Progenitor cell of endocrine pancreas (in vitro differentiated cells): Measurements from ENCODE around the gene PPP2R3B. TPM values are rescaled to one million over a fixed set of nuclear protein-coding genes. Genes with fewer than 3 reads are reported as not detected.

ENCODE experiments used
- DNase-seq: peaks from one replicate; pipeline ENCODE4 v3.0.0; 2021; ENCODE audit warnings: low spot score; ENCODE audit not compliant: unreplicated experiment
- H3K27ac Mint-ChIP-seq: 2 replicates; pipeline ENCODE4 v1.8.0; 2021; ENCODE audit warnings: mild to moderate bottlenecking, moderate library complexity, mixed read lengths
- H3K27me3 Mint-ChIP-seq: 2 replicates; pipeline ENCODE4 v1.8.0; 2021; ENCODE audit warnings: mixed read lengths
- H3K36me3 Mint-ChIP-seq: 2 replicates; pipeline ENCODE4 v1.8.0; 2022; ENCODE audit warnings: mixed read lengths; ENCODE audit not compliant: insufficient read depth
- H3K4me1 Mint-ChIP-seq: 2 replicates; pipeline ENCODE4 v1.8.0; 2021; ENCODE audit warnings: low read depth, mixed read lengths
- H3K4me3 Mint-ChIP-seq: 2 replicates; pipeline ENCODE4 v1.8.0; 2021; ENCODE audit warnings: low read depth, mild to moderate bottlenecking, moderate library complexity, mixed read lengths
- H3K9me3 Mint-ChIP-seq: 2 replicates; pipeline ENCODE4 v1.8.0; 2021; ENCODE audit warnings: low read depth, mixed read lengths
- total RNA-seq: library from RNA; stranded (reverse); gene quantifications from 2 replicates; pipeline ENCODE4 v1.2.1, GENCODE V29; 2021
- TF ChIP-seq, protein P1 (sequence below): fragments of 200-600 bp; sonication (generic); IDR thresholded peaks from one replicate; pipeline ENCODE4 v1.5.0; 2021; ENCODE audit warnings: antibody characterized with exemption, mild to moderate bottlenecking; ENCODE audit not compliant: unreplicated experiment

PPP2R3B gene
- total RNA-seq, 1 donor from 2014 or later = 72.6 TPM

DNA sequence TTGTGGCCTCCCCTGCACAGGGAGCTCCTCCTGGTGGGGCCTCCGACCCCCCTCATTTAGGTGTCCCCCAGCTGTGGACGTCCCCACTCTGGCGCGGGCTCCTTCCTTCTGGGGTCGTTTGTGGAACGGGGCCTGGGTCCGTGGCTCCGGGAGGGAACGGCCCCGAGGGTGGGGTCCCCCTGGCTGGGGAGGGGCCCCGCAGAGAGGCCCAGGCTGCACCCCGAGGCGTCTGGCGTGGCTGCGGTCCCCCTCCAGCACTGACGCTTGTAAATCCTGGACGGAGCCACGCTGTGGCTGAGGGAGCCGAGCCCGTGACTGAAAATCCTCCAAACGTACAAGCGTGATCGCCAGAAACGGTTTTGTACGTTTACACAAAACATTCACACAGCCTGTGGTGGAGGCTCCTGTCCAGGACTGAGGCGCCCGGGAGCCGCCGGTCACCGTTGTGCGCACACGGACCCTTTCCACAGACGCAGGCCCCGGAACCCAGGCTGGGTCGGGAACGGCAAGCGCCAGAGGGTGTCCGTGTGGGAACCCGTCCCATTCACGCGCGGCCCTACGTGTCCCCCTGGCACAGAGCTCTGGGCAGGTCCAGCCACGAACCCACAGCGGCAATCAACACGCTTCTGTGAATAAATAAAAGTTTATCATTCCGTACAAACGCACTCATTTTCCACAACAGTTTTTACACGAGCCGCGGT lies 52.9 kb downstream of the PPP2R3B start:
- H3K36me3 Mint-ChIP-seq = peaks cover 33% of the 10 kb centered on the region
- no peak for DNase-seq
- TF ChIP-seq, protein P1, sequence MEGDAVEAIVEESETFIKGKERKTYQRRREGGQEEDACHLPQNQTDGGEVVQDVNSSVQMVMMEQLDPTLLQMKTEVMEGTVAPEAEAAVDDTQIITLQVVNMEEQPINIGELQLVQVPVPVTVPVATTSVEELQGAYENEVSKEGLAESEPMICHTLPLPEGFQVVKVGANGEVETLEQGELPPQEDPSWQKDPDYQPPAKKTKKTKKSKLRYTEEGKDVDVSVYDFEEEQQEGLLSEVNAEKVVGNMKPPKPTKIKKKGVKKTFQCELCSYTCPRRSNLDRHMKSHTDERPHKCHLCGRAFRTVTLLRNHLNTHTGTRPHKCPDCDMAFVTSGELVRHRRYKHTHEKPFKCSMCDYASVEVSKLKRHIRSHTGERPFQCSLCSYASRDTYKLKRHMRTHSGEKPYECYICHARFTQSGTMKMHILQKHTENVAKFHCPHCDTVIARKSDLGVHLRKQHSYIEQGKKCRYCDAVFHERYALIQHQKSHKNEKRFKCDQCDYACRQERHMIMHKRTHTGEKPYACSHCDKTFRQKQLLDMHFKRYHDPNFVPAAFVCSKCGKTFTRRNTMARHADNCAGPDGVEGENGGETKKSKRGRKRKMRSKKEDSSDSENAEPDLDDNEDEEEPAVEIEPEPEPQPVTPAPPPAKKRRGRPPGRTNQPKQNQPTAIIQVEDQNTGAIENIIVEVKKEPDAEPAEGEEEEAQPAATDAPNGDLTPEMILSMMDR = no peak
- no peaks in the 10 kb centered on the region for H3K4me1 Mint-ChIP-seq
- no peak overlapping the region for H3K4me3 Mint-ChIP-seq
- peaks cover 7% of the 10 kb centered on the region for H3K9me3 Mint-ChIP-seq
- H3K27me3 Mint-ChIP-seq = no peaks in the 10 kb centered on the region
- H3K27ac Mint-ChIP-seq = no peak overlapping the region

DNA sequence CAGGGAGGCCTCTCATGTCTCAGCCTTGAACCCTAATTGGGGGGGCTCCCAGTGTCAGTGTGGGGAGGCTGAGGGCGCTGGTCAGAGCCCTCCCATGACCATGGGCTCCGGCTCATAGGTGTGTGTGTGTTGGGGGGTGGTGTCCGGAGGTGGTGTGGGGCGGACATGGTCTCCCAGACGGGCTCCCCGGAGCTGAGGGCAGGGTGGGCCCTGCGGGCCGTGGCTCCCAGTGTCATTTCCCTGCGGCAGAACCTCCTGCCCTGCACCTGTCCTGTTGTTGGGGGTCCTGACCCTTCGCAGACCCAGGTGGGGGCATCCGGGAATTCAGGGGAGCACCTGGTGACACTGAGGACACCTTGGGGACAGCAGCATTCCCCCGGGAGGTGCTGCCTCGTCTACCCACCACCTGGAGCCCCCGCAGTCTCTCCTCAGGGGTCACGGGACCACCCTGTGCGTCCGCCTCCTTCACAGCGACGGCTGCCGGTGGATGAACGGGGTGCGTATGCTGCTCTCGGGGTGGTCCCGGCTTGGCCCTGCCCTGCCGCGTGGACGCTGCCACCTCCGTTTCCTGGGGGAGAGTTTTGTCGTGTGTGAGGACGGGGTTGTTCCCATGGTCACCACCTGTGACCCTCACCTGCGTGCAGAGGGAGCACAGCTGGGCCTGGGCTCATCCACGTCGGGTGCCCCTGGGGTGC lies 53.6 kb downstream of the PPP2R3B start:
- H3K9me3 Mint-ChIP-seq = peaks cover 7% of the 10 kb centered on the region
- peaks cover 28% of the 10 kb centered on the region for H3K36me3 Mint-ChIP-seq
- H3K27me3 Mint-ChIP-seq = no peaks in the 10 kb centered on the region
- no peak for DNase-seq
- H3K4me1 Mint-ChIP-seq = no peaks in the 10 kb centered on the region
- TF ChIP-seq, protein P1 = no peak
- H3K4me3 Mint-ChIP-seq = no peak overlapping the region
- H3K27ac Mint-ChIP-seq = no peak overlapping the region

DNA sequence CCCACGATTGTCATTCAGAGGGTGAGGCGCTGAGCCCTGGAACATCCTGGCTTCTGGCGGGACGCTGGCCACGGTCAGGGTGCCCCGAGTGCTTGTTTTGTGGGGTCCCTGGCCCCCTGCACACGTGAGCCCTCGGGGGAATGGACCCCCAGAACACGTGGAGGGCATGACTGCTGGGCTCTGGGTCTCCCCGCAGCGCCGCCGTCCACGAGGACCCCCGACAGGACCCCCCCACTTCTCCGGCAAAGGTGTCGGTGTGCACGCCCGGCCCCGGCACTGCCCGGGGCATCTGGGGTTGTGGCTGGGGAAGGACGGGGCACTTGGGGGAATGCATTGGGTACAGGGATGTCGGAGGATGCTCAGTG lies 54.2 kb downstream of the PPP2R3B start:
- H3K36me3 Mint-ChIP-seq = peaks cover 22% of the 10 kb centered on the region
- TF ChIP-seq, protein P1 = no peak
- DNase-seq = no peak
- H3K4me1 Mint-ChIP-seq = no peaks in the 10 kb centered on the region
- H3K9me3 Mint-ChIP-seq = peaks cover 7% of the 10 kb centered on the region
- H3K4me3 Mint-ChIP-seq = no peak overlapping the region
- H3K27ac Mint-ChIP-seq = no peak overlapping the region
- no peaks in the 10 kb centered on the region for H3K27me3 Mint-ChIP-seq

DNA sequence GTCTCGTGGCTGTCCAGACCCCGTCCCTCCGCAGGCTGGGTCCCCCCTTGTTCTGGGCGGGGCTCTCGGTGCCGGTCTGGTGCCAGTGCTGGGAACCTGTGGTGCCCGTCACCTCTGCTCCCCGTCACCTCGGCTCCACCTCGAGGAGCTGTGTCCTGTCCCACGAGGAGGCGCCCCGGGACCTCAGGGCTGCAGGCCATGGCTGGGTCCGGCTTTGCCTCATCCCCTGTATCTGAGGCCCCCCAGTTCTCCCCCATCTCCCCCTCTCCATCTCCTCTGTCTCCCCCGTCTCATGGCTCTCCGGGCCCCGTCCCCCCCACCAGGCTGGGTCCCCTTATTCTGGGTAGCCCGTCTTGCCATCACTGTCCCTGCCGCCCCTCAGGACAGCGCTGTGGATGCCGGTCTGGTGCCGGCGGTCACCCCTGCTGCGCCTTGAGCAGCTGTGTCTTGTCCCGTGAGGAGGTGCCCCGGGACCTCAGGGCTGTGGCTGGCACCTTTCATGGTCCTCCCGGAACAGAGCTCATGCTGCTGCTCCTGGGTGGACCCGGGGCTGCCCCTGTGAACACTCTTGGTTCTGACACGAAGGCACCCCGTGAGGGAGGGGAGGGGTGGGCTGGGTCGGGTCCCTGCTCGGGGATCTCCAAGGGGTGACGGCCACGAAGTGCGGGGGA lies 54.7 kb downstream of the PPP2R3B start:
- no peak for DNase-seq
- Mint-ChIP-seq H3K27ac (no peak overlapping the region), H3K4me3 (no peak overlapping the region), H3K4me1 (no peaks in the 10 kb centered on the region), H3K9me3 (peaks cover 7% of the 10 kb centered on the region), H3K36me3 (peaks cover 17% of the 10 kb centered on the region), H3K27me3 (no peaks in the 10 kb centered on the region)
- TF ChIP-seq, protein P1 = no peak

DNA sequence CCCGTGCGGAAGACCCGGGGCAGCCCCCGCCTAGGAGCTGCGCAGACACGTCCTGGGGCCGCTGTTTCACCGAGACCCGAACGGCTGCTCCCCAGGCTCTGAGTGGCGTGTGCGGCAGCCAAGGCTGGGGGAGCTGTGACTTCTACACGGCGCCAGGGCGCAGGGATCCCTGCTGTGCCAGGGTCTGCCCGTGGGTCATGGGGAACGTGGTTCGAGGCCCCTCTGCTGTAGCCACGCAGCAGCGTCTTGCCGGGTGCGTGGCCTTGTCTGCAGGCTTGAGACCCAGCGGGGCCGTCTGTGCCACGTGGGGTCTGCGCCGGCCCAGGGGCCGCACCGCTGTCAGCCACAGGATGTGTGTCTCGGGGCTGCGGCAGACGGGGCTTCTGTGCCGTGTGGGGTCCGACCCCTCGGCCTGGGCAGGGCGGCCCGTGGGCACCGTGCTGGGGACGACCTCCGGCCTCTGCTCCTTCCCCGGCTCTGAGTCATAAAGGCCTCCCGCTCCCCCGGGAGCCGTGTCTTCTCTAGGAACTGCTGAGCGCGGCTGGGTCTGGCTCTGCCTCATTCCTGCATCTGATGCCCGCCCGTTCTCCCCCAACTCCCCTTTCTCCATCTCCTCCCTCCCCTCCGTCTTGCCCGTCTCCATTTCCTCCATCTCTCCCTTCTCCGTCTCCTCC lies 55.4 kb downstream of the PPP2R3B start:
- H3K27me3 Mint-ChIP-seq = no peaks in the 10 kb centered on the region

More for the DNA sequence above, 55.4 kb downstream of the PPP2R3B start:
- H3K27ac Mint-ChIP-seq = no peak overlapping the region
- no peak overlapping the region for H3K4me3 Mint-ChIP-seq
- peaks cover 11% of the 10 kb centered on the region for H3K36me3 Mint-ChIP-seq
- H3K9me3 Mint-ChIP-seq = peaks cover 1% of the 10 kb centered on the region
- TF ChIP-seq, protein P1 = no peak
- no peak for DNase-seq
- H3K4me1 Mint-ChIP-seq = no peaks in the 10 kb centered on the region
